GM18858 (cell line): ENCODE data around the gene SH3BP5.
A peak's percentile ranks its signal among the peaks of the same experiment; 100 is the strongest.

Experiments
- ATAC-seq: cut with Tn5 transposase; IDR thresholded peaks from one replicate; pipeline ENCODE4 v1.9.1; 2021; ENCODE audit not compliant: unreplicated experiment

The SH3BP5 gene

DNA sequence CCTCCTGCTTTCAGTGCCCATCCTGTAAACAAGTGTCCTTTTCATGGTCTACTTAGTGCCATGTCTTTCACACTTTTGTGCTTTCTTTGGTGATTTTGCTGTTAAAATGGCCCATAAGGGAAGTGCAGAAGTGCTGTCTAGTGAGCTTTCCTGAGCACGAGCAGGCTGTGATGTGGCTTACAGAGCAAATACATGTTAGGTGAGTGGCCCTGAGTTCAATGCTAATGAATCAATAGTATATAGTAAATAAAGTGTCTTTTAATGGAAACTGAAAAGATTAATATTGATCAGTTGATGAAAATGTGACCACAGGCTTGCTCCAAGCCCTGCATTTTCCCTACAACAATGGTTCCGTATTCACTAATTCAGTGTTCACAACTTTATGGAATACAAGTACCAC lies 5.7 kb downstream of the SH3BP5 start:
- no peak for ATAC-seq

GRCh38 chr3:15326037-15326436 lies 6.3 kb downstream of the SH3BP5 start:
- ATAC-seq = no peak

- no peak for ATAC-seq
These were observed 7.2 kb downstream of the SH3BP5 start for GRCh38 chr3:15325228-15325627.

DNA sequence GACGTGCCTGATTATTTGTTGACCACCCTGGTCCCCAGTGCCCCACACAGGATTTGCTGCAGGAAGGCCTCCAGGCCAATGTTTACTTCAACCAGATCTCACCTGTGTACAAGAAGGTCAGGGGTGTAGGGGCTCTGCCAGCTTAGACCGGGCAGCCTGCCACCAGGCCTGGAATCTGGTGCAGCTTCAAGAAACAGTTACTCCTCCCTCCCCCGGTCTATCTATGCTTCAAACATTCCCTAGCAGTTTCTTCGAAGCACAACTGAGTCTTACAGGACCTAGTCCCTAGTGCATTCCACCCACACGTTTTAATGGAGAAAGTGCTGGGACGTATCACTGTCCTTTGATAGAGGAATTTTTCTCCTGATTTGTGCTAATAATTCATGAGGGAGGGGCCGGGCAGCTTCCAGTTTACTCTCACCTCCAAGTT lies 8.0 kb downstream of the SH3BP5 start:
- ATAC-seq = no peak

GRCh38 chr3:15323063-15323462 lies 9.3 kb downstream of the SH3BP5 start:
- ATAC-seq = no peak

- no peak for ATAC-seq
These were observed 11.0 kb downstream of the SH3BP5 start for GRCh38 chr3:15321349-15321748.

- no peak for ATAC-seq
These were observed 12.8 kb downstream of the SH3BP5 start for GRCh38 chr3:15319575-15319974.

GRCh38 chr3:15319136-15319535 lies 13.2 kb downstream of the SH3BP5 start:
- no peak for ATAC-seq

GRCh38 chr3:15318661-15319060 lies 13.7 kb downstream of the SH3BP5 start:
- no peak for ATAC-seq

DNA sequence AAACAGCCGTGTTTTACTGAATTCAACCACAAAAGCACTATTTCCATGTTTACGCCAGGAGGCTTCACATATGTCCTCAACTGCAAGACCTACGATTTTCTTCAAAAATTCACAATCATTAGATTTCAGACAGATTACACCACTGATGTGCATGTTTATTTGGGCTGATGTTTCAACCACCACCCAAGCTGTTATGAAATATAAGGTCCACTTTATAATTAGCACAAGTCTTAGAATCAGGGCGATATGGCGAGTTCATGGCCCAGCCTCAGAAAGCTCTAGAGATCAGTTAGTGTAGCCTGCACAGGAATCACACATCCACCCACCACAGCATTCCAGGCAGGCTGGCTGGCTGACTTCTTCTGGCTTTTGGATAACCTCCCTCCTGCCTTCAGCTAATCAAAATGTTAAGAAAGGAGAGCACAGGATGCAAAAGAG lies 15.4 kb downstream of the SH3BP5 start:
- ATAC-seq = no peak

GRCh38 chr3:15315003-15315402 lies 17.4 kb downstream of the SH3BP5 start:
- ATAC-seq = no peak

GRCh38 chr3:15314276-15314675 lies 18.1 kb downstream of the SH3BP5 start:
- ATAC-seq = no peak

DNA sequence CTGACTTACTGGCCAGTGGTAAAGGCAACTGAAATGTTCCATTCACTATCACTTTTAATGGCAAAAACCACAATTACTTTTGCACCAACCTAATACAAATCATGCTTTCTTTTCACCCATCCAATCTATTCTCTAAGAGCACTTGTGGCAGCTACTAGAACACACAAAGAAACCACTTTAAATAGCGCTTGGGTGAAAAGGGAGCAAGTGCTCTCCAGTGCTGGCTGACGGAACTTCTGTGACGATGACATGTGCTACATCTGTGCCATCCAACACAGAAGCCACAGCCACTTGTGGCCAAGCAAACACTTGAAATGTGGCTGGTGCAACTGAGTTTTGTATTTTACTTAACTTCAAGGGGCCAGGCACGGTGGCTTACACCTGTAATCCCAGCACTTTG lies 18.9 kb downstream of the SH3BP5 start:
- no peak for ATAC-seq

- no peak for ATAC-seq
These were observed 19.8 kb downstream of the SH3BP5 start for GRCh38 chr3:15312550-15312949.

GRCh38 chr3:15310491-15311370 lies 21.7 kb downstream of the SH3BP5 start:
- ATAC-seq = peak; percentile 94

DNA sequence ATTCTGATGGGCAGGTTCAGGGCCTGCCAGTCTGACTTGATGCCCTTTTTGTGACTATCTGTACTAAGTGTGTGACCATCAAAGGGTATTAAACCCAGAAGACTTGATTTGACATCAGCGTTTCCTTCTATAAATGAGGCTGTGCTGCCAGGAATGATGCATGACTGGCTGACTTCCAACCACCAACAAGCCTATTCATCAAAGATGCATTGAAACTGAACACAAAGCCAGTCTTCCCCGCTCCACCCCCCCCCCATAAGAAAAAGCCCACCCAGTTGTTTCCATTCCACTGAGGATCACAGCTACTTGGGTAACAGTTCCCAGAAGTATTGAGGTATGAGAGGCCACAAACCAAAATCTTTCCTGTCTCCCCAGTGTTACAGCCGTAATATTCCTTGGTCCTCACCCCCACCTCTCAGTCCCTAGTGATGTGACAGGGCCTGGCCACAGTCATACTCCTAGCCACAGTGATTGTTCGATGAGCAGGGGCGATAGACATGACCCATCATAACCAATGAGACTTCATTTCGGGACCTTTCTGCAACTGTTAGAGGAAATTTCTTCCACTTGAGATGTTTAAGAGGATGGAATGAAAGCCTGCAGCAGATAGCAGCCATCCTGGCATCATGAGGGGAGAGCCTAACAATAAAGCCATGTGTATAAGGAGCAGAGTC lies 22.6 kb downstream of the SH3BP5 start:
- ATAC-seq = no peak

GRCh38 chr3:15307580-15307979 lies 24.8 kb downstream of the SH3BP5 start:
- no peak for ATAC-seq

DNA sequence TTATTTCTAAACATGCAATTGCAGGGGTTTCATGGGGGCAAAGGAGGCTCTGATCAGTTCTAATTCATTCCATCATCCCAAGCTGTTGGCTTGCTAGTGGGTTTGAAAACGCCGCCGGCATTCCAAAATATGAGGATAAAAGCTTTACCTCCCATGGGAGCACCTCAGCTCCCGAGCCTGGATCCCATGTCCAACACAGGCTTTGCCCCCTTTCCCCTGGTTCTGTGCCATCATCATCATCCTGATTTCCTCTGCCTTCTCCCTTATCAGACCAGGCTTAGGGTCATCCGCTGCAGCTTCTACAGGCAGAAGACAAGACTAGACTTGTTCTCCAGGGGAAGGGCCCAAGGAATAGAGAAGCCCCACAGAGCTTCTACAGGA lies 25.4 kb downstream of the SH3BP5 start:
- ATAC-seq = no peak

GRCh38 chr3:15305359-15305844 lies 27.0 kb downstream of the SH3BP5 start:
- no peak for ATAC-seq

GRCh38 chr3:15303728-15304127 lies 28.7 kb downstream of the SH3BP5 start:
- no peak for ATAC-seq

DNA sequence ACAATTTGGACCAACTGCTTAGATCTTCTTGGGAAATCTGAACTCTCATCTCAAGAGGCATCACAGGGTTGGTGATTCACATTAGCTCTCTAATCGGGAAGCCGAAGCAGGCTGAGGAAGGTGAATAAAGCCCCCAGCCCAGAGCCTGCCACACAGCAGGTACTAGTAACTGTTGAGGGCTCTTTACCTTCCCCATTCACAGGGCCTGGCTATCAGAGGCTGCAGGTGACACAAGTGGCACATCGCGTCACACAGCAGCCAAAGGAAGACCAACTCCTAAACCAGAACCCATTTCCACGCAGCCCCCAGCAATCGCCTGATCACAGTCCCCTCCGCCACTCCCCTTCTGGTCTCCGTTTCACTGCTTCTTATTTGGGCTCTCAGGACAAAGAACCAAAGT lies 29.2 kb downstream of the SH3BP5 start:
- ATAC-seq = no peak

- ATAC-seq = no peak
These were observed 30.6 kb downstream of the SH3BP5 start for GRCh38 chr3:15301761-15302160.
